ENCODE data around the gene C2orf74.

The C2orf74 gene

GRCh38 chr2:61205132-61205531 lies 43.1 kb downstream of the C2orf74 start:
- no peak for DNase-seq (ENCODE audit: low read depth, low spot score)
- H3K27ac ChIP-seq: no peak overlapping the region

DNA sequence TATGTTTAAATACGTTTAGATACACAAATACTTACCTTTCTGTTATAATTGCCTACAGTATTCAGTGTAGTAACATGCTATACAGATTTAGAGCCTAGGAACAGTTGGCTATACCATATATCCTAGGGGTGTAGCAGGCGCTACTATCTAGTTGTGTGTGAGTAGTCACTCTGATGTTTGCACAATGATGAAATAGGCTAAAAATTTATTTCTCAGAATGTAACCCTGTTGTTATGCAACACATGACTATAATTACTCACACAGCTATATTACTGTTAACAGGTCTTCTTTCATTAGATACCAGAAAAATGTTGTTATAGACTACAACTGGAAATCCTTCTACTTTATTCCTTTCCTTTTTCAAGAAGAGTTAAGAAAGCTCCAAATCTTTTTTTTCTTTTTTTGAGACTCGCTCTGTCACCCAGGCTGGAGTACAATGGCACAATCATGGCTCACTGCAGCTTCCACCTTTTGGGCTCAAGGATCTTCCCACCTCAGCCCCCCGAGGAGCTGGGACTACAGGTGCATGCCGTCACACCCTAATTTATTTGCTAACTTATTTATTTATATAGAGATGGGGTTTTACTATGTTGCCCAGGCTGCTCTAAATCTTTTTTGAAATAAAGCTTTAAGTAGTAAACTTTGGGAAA lies 48.5 kb downstream of the C2orf74 start:
- H3K27ac ChIP-seq: peak overlapping the region; percentile 84
- DNase-seq (ENCODE audit: low read depth, low spot score): peak; percentile 52

GRCh38 chr2:61214171-61214570 lies 52.2 kb downstream of the C2orf74 start:
- H3K27ac ChIP-seq: no peak overlapping the region
- DNase-seq (ENCODE audit: low read depth, low spot score): no peak

Data from epithelial cell of prostate (primary cell).